Measurements from ENCODE around the gene TRPM3.

Gene TRPM3

DNA sequence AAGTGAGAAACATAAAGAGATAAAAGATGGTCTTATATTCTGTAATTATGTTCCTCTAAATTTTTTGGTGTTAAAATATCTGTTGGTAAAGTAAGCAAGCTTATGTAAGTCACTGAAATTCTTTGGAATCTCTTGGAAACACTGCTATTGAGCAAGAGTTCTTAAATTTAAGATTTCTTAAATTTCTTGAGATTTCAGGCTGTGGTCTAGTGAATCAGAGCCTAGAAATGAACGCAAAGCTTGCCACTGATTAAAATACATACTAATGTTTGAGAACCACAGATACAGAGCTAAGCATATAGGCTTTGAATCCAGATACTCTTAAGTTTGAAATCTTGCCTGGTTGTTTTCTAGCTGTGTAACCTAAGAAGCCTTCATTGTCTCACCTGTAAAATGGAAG lies 133.4 kb downstream of the TRPM3 start:
- no peaks in the 10 kb centered on the region for H3K27me3 ChIP-seq (replicated peaks; ENCODE audit: insufficient read depth, low read length)
- no peaks in the 10 kb centered on the region for H3K4me1 ChIP-seq (ENCODE audit: low read length)
- H3K79me2 ChIP-seq (ENCODE audit: low read length) = no peaks in the 10 kb centered on the region
- H3K36me3 ChIP-seq (replicated peaks; ENCODE audit: insufficient read depth, low read length) = no peaks in the 10 kb centered on the region
- DNase-seq = no peak
- no peak for TF ChIP-seq EZH2phosphoT487 (IDR thresholded peaks at IDR 0.05; ENCODE audit: low read length)
- TF ChIP-seq, protein P1, sequence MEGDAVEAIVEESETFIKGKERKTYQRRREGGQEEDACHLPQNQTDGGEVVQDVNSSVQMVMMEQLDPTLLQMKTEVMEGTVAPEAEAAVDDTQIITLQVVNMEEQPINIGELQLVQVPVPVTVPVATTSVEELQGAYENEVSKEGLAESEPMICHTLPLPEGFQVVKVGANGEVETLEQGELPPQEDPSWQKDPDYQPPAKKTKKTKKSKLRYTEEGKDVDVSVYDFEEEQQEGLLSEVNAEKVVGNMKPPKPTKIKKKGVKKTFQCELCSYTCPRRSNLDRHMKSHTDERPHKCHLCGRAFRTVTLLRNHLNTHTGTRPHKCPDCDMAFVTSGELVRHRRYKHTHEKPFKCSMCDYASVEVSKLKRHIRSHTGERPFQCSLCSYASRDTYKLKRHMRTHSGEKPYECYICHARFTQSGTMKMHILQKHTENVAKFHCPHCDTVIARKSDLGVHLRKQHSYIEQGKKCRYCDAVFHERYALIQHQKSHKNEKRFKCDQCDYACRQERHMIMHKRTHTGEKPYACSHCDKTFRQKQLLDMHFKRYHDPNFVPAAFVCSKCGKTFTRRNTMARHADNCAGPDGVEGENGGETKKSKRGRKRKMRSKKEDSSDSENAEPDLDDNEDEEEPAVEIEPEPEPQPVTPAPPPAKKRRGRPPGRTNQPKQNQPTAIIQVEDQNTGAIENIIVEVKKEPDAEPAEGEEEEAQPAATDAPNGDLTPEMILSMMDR (IDR thresholded peaks at IDR 0.05; ENCODE audit: low read length) = no peak
- no peak for TF ChIP-seq EZH2 (optimal IDR thresholded peaks at IDR 0.05; ENCODE audit: low read depth, low read length)
- H3K9ac ChIP-seq (ENCODE audit: low read length) = no peak overlapping the region
- H3F3A ChIP-seq (ENCODE audit: insufficient read depth, low read length) = no peaks in the 10 kb centered on the region
- no peak overlapping the region for H3K27ac ChIP-seq (ENCODE audit: low read length)
- no peak overlapping the region for H2AFZ ChIP-seq (ENCODE audit: low read length)
- H4K20me1 ChIP-seq (ENCODE audit: insufficient read depth, low read length) = no peaks in the 10 kb centered on the region
- H3K4me2 ChIP-seq (ENCODE audit: low read depth, low read length) = no peak overlapping the region
- no peak overlapping the region for H3K4me3 ChIP-seq (ENCODE audit: low read length)
- no peaks in the 10 kb centered on the region for H3K9me2 ChIP-seq (replicated peaks; ENCODE audit: insufficient read depth, low read length)
- H3K9me3 ChIP-seq (replicated peaks; ENCODE audit: insufficient read depth, low read length) = no peaks in the 10 kb centered on the region

DNA sequence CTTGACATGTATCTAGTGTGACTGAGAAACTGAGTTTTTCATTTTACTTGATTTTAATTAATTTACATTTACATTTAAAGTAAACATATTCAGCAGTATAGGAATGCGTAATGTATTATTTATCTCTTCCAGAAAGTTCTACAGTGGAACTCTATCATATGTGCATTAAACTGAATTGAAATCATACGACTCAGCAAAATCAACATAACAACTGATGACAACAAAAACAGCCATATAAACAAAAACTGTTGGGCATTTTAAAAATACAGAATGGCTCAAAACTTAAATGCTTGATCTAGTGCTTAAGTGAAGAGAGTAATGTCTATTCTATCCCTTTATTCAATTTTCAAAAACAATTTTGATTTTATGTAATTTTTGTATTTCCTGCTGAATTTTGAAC lies 134.4 kb downstream of the TRPM3 start:
- Histone ChIP-seq H3K9me3 (replicated peaks; ENCODE audit: insufficient read depth, low read length) (no peaks in the 10 kb centered on the region), H2AFZ (ENCODE audit: low read length) (no peak overlapping the region), H3F3A (ENCODE audit: insufficient read depth, low read length) (no peaks in the 10 kb centered on the region), H3K4me3 (ENCODE audit: low read length) (no peak overlapping the region), H3K9me2 (replicated peaks; ENCODE audit: insufficient read depth, low read length) (no peaks in the 10 kb centered on the region), H3K4me1 (ENCODE audit: low read length) (no peaks in the 10 kb centered on the region), H3K27ac (ENCODE audit: low read length) (no peak overlapping the region), H3K27me3 (replicated peaks; ENCODE audit: insufficient read depth, low read length) (no peaks in the 10 kb centered on the region), H3K36me3 (replicated peaks; ENCODE audit: insufficient read depth, low read length) (no peaks in the 10 kb centered on the region), H4K20me1 (ENCODE audit: insufficient read depth, low read length) (no peaks in the 10 kb centered on the region), H3K79me2 (ENCODE audit: low read length) (no peaks in the 10 kb centered on the region), H3K4me2 (ENCODE audit: low read depth, low read length) (no peak overlapping the region), H3K9ac (ENCODE audit: low read length) (no peak overlapping the region)
- TF ChIP-seq EZH2 (optimal IDR thresholded peaks at IDR 0.05; ENCODE audit: low read depth, low read length) (no peak), EZH2phosphoT487 (IDR thresholded peaks at IDR 0.05; ENCODE audit: low read length) (no peak)
- TF ChIP-seq, protein P1 (IDR thresholded peaks at IDR 0.05; ENCODE audit: low read length) = no peak
- DNase-seq = no peak

DNA sequence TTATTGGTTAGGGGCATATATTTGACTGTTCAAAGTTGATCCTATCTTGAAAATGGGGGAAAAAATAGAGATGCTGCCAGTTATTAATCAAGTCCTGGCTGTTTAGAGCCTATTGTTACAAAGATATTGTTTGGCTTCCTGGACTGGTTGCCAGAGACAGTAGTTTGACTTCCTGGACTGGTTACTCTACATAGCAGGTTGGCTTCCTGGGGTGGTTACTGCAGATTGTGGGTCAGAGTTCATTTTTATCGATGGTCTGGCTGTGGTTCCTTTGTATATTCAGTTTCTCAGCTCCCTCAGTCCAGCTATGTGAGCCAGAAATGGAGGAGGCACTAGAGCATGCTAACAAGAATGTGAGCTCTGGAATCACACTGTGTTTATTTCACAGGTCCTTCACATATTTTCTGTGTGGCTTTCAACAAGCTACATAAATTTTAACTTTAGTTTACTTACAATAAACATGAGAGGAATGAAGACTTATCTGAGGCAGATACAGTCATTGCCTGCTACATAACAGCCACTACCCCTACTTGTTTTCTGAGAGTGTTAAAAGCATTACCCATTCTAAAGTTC lies 137.6 kb downstream of the TRPM3 start:
- H3K9me3 ChIP-seq (replicated peaks; ENCODE audit: insufficient read depth, low read length) = no peaks in the 10 kb centered on the region
- TF ChIP-seq EZH2 (optimal IDR thresholded peaks at IDR 0.05; ENCODE audit: low read depth, low read length) (no peak), EZH2phosphoT487 (IDR thresholded peaks at IDR 0.05; ENCODE audit: low read length) (no peak)
- TF ChIP-seq, protein P1 (IDR thresholded peaks at IDR 0.05; ENCODE audit: low read length) = no peak
- H3K4me3 ChIP-seq (ENCODE audit: low read length) = no peak overlapping the region
- no peak overlapping the region for H2AFZ ChIP-seq (ENCODE audit: low read length)
- H3K9me2 ChIP-seq (replicated peaks; ENCODE audit: insufficient read depth, low read length) = no peaks in the 10 kb centered on the region
- no peak overlapping the region for H3K9ac ChIP-seq (ENCODE audit: low read length)
- H3K27ac ChIP-seq (ENCODE audit: low read length) = no peak overlapping the region
- no peaks in the 10 kb centered on the region for H4K20me1 ChIP-seq (ENCODE audit: insufficient read depth, low read length)
- H3K36me3 ChIP-seq (replicated peaks; ENCODE audit: insufficient read depth, low read length) = no peaks in the 10 kb centered on the region
- H3K4me1 ChIP-seq (ENCODE audit: low read length) = no peaks in the 10 kb centered on the region
- H3K4me2 ChIP-seq (ENCODE audit: low read depth, low read length) = no peak overlapping the region
- no peaks in the 10 kb centered on the region for H3F3A ChIP-seq (ENCODE audit: insufficient read depth, low read length)
- no peak for DNase-seq
- no peaks in the 10 kb centered on the region for H3K27me3 ChIP-seq (replicated peaks; ENCODE audit: insufficient read depth, low read length)
- H3K79me2 ChIP-seq (ENCODE audit: low read length) = no peaks in the 10 kb centered on the region
